HCT116 (cell line): ENCODE results near the gene ADIPOR2.

Source experiments
- CEBPB ChIP-seq: IDR thresholded peaks from 2 replicates; pipeline ENCODE4 v1.6.1; 2012; ENCODE audit warnings: low read depth
- CTCF ChIP-seq, 3 experiments: fragments of 200-600 bp in 1 of 3; sonication (generic) in 1 of 3; IDR thresholded peaks in 2 of 3; conservative IDR thresholded peaks in 1 of 3; 2 replicates each; pipeline ENCODE4 v1.5.1; 2012 to 2017; ENCODE audit warnings: low read depth in 2 of 3, low read length in 2 of 3, antibody characterized with exemption in 1 of 3, borderline replicate concordance in 1 of 3, control low read depth in 1 of 3, mild to moderate bottlenecking in 1 of 3, mixed read lengths in 1 of 3, mixed run types in 1 of 3, moderate library complexity in 1 of 3; ENCODE audit not compliant: insufficient read depth in 1 of 3
- EGR1 ChIP-seq: IDR thresholded peaks from 2 replicates; pipeline ENCODE4 v1.6.1; 2012; ENCODE audit warnings: low read depth
- ELF1 ChIP-seq: IDR thresholded peaks from 2 replicates; pipeline ENCODE4 v1.6.1; 2012; ENCODE audit warnings: low read depth, borderline replicate concordance
- EZH2 ChIP-seq: fragments of 200-600 bp; sonication (generic); IDR thresholded peaks from 2 replicates; pipeline ENCODE4 v1.6.1; 2017; ENCODE audit warnings: antibody characterized with exemption, mixed run types
- MAX ChIP-seq: IDR thresholded peaks from 2 replicates; pipeline ENCODE4 v1.6.1; 2012
- POLR2A ChIP-seq: IDR thresholded peaks from 2 replicates; pipeline ENCODE4 v1.7.0; 2011; ENCODE audit warnings: borderline replicate concordance; ENCODE audit not compliant: insufficient read depth, insufficient read length; ENCODE audit errors: extremely low read depth
- POLR2AphosphoS5 ChIP-seq: IDR thresholded peaks from 2 replicates; pipeline ENCODE4 v1.6.1; 2011; ENCODE audit warnings: mild to moderate bottlenecking, low read depth, low read length, moderate library complexity
- REST ChIP-seq: IDR thresholded peaks from 2 replicates; pipeline ENCODE4 v1.6.1; 2012; ENCODE audit warnings: low read depth
- SP1 ChIP-seq: IDR thresholded peaks from 2 replicates; pipeline ENCODE4 v1.6.1; 2012; ENCODE audit warnings: low read depth
- TCF7L2 ChIP-seq: IDR thresholded peaks from 2 replicates; pipeline ENCODE4 v1.7.0; 2011; ENCODE audit warnings: borderline replicate concordance, inconsistent platforms; ENCODE audit not compliant: insufficient read depth, insufficient read length; ENCODE audit errors: extremely low read depth
- YY1 ChIP-seq: IDR thresholded peaks from 2 replicates; pipeline ENCODE4 v1.6.1; 2011; ENCODE audit warnings: low read length, low read depth, moderate library complexity, mild to moderate bottlenecking; ENCODE audit not compliant: insufficient replicate concordance; ENCODE audit errors: extremely low read depth
- ZFX ChIP-seq: fragments of 450-650 bp; IDR thresholded peaks from 2 replicates; pipeline ENCODE4 v1.6.1; 2017

- TF ChIP-seq ZFX = no peak
- TF ChIP-seq CTCF (IDR thresholded peaks at IDR 0.05 in 2 of 3, conservative IDR thresholded peaks at IDR 0.05 in 1 of 3; ENCODE audit: borderline replicate concordance in 1 of 3, insufficient read depth in 1 of 3, low read depth in 2 of 3, low read length in 2 of 3) = no peak
- TF ChIP-seq REST = no peak
- TF ChIP-seq TCF7L2 = no peak
- no peak for TF ChIP-seq EZH2
- TF ChIP-seq CEBPB = no peak
- TF ChIP-seq MAX = no peak
- no peak for TF ChIP-seq POLR2A
- TF ChIP-seq YY1 = no peak
- TF ChIP-seq SP1 = no peak
- TF ChIP-seq ELF1 = no peak
- no peak for TF ChIP-seq EGR1
- TF ChIP-seq POLR2AphosphoS5 = no peak
These were observed 88.0 kb downstream of the ADIPOR2 start for GRCh38 chr12:1778911-1779310.
